ENCODE data around the gene RAVER1. TPM values are rescaled to one million over a fixed set of nuclear protein-coding genes. Genes with fewer than 3 reads are reported as not detected.
"Not testable (repeated sequence)": the region's sequence is repeated elsewhere in the genome, so short reads cannot be mapped to it uniquely, and the experiment has no call there.

RAVER1 gene
- total and polyA plus RNA-seq, 2 donors (not counting 1 experiment from before 2014, with no cell fraction given) = 2.3 to 5.6 TPM

GRCh38 chr19:10379880-10380312 lies 46.6 kb upstream of the RAVER1 start:
- no peak for DNase-seq (ENCODE audit: low read depth in 2 of 2)

GRCh38 chr19:10378124-10378523 lies 44.8 kb upstream of the RAVER1 start:
- H3K27me3 ChIP-seq (ENCODE audit: control insufficient read depth, insufficient read depth, low read length) = no peaks in the 10 kb centered on the region
- no peak overlapping the region for H3K9ac ChIP-seq (ENCODE audit: insufficient read depth, low read length)
- no peak overlapping the region for H3K4me2 ChIP-seq (ENCODE audit: extremely low read depth, insufficient read depth, low read length)
- TF ChIP-seq CTCF (conservative IDR thresholded peaks at IDR 0.05 in 1 of 2, IDR thresholded peaks at IDR 0.05 in 1 of 2; ENCODE audit: low read depth in 1 of 2, low read length in 2 of 2) (no peak), EZH2 (IDR thresholded peaks at IDR 0.05; ENCODE audit: low read length, missing control alignments) (no peak)
- no peaks in the 10 kb centered on the region for H3K4me1 ChIP-seq (ENCODE audit: control insufficient read depth, extremely low read depth, insufficient read depth, low read length)
- no peak overlapping the region for H3K4me3 ChIP-seq (replicated peaks in 1 of 4; ENCODE audit: control extremely low read depth in 1 of 4, insufficient read depth in 1 of 4, low read depth in 3 of 4, low read length in 4 of 4)
- DNase-seq (ENCODE audit: low read depth in 2 of 2) = no peak
- H3K36me3 ChIP-seq (ENCODE audit: control insufficient read depth, insufficient read depth, low read length) = peaks cover 6% of the 10 kb centered on the region
- no peak overlapping the region for H3K27ac ChIP-seq (ENCODE audit: insufficient read depth, low read length)
- peaks cover 9% of the 10 kb centered on the region for H3K79me2 ChIP-seq (ENCODE audit: control insufficient read depth, insufficient read depth, low read length)
- no peaks in the 10 kb centered on the region for H3K9me3 ChIP-seq (ENCODE audit: control insufficient read depth, insufficient read depth, low read depth, low read length)
- H4K20me1 ChIP-seq (ENCODE audit: control insufficient read depth, extremely low read depth, insufficient read depth, low read length) = no peaks in the 10 kb centered on the region
- H2AFZ ChIP-seq (ENCODE audit: low read length) = no peak overlapping the region

More at GRCh38 chr19:10379880-10380312, 46.6 kb upstream of the RAVER1 start:
- H2AFZ ChIP-seq (ENCODE audit: low read length) = peak overlapping the region; percentile 94
- peaks cover 6% of the 10 kb centered on the region for H3K36me3 ChIP-seq (ENCODE audit: control insufficient read depth, insufficient read depth, low read length)
- H3K4me2 ChIP-seq (ENCODE audit: extremely low read depth, insufficient read depth, low read length) = peak overlapping the region; percentile 42
- no peaks in the 10 kb centered on the region for H3K27me3 ChIP-seq (ENCODE audit: control insufficient read depth, insufficient read depth, low read length)
- H3K79me2 ChIP-seq (ENCODE audit: control insufficient read depth, insufficient read depth, low read length) = peaks cover 9% of the 10 kb centered on the region
- H3K9me3 ChIP-seq (ENCODE audit: control insufficient read depth, insufficient read depth, low read depth, low read length) = no peaks in the 10 kb centered on the region
- TF ChIP-seq CTCF (conservative IDR thresholded peaks at IDR 0.05 in 1 of 2, IDR thresholded peaks at IDR 0.05 in 1 of 2; ENCODE audit: low read depth in 1 of 2, low read length in 2 of 2) (no peak), EZH2 (IDR thresholded peaks at IDR 0.05; ENCODE audit: low read length, missing control alignments) (no peak)
- H3K4me1 ChIP-seq (ENCODE audit: control insufficient read depth, extremely low read depth, insufficient read depth, low read length) = no peaks in the 10 kb centered on the region
- peak overlapping the region; percentile 83 to 98 (median 93) for H3K4me3 ChIP-seq (replicated peaks in 1 of 4; ENCODE audit: control extremely low read depth in 1 of 4, insufficient read depth in 1 of 4, low read depth in 3 of 4, low read length in 4 of 4)
- H3K27ac ChIP-seq (ENCODE audit: insufficient read depth, low read length) = peak overlapping the region; percentile 69
- H3K9ac ChIP-seq (ENCODE audit: insufficient read depth, low read length) = peak overlapping the region; percentile 79
- no peaks in the 10 kb centered on the region for H4K20me1 ChIP-seq (ENCODE audit: control insufficient read depth, extremely low read depth, insufficient read depth, low read length)

GRCh38 chr19:10377140-10377640 lies 43.9 kb upstream of the RAVER1 start:
- not testable (repeated sequence) for DNase-seq (ENCODE audit: low read depth in 2 of 2); H3K79me2 ChIP-seq (ENCODE audit: control insufficient read depth, insufficient read depth, low read length); H4K20me1 ChIP-seq (ENCODE audit: control insufficient read depth, extremely low read depth, insufficient read depth, low read length); H2AFZ ChIP-seq (ENCODE audit: low read length); H3K9me3 ChIP-seq (ENCODE audit: control insufficient read depth, insufficient read depth, low read depth, low read length); H3K27ac ChIP-seq (ENCODE audit: insufficient read depth, low read length); H3K36me3 ChIP-seq (ENCODE audit: control insufficient read depth, insufficient read depth, low read length); H3K9ac ChIP-seq (ENCODE audit: insufficient read depth, low read length); H3K27me3 ChIP-seq (ENCODE audit: control insufficient read depth, insufficient read depth, low read length); H3K4me2 ChIP-seq (ENCODE audit: extremely low read depth, insufficient read depth, low read length); H3K4me1 ChIP-seq (ENCODE audit: control insufficient read depth, extremely low read depth, insufficient read depth, low read length); H3K4me3 ChIP-seq (replicated peaks in 1 of 4; ENCODE audit: control extremely low read depth in 1 of 4, insufficient read depth in 1 of 4, low read depth in 3 of 4, low read length in 4 of 4)
